WERI-Rb-1 (cell line): ENCODE results near the gene GLCE.

ENCODE experiments used
- DNase-seq: peaks from one replicate; pipeline ENCODE4 v3.0.0-alpha.2; 2020
- H3K27ac ChIP-seq: fragments of 250-450 bp; sonication (Bioruptor Pico); 2 replicates; pipeline ENCODE4 v1.5.1; 2020; ENCODE audit warnings: mild to moderate bottlenecking, moderate library complexity
- H3K27me3 ChIP-seq: fragments of 250-450 bp; sonication (Bioruptor Pico); 2 replicates; pipeline ENCODE4 v1.5.1; 2021; ENCODE audit warnings: mild to moderate bottlenecking, low read depth, moderate library complexity; ENCODE audit not compliant: insufficient read depth, severe bottlenecking
- H3K36me3 ChIP-seq: fragments of 250-450 bp; sonication (Bioruptor Pico); 2 replicates; pipeline ENCODE4 v1.5.1; 2020; ENCODE audit warnings: mild to moderate bottlenecking, moderate library complexity
- H3K4me3 ChIP-seq: 2 replicates; pipeline ENCODE4 v1.5.1; 2011; ENCODE audit warnings: low read depth, mild to moderate bottlenecking, control low read depth, low read length
- H3K9me3 ChIP-seq: fragments of 250-450 bp; sonication (Bioruptor Pico); 2 replicates; pipeline ENCODE4 v1.5.1; 2021; ENCODE audit warnings: mild to moderate bottlenecking, moderate library complexity; ENCODE audit not compliant: severe bottlenecking
- TF ChIP-seq, protein P1 (sequence below): IDR thresholded peaks from 2 replicates; pipeline ENCODE4 v1.5.1; 2011; ENCODE audit warnings: low read depth, mild to moderate bottlenecking, control low read depth, inconsistent platforms, low read length

The GLCE gene

DNA sequence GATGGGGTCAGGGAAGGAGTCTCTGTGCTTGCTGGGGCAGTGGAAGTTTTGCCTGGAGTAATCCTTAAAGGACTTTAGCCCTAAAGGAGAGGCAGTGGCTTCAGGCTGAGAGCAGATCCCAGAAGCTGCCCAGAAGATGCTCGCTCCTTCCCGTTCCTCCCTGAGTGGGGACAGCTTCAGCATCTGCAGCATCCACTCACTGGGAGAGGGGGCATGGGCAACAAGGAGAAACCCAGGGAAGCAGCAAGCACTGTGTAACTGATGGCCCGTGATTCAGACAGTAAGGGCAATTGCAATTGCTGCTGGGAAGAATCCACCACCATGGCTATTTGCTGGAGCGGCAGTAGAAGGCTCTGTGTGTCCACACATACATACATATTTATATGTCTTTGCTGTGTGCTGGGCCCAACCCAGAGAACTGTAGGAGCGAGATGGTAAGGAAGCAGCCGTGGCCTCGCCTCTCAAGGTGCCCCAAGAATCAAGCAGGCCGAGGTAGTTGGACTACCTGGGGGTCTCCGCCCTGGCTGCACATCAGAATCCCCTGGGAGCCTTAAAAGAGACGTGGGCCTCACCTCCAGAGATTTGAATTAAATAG lies 132.5 kb downstream of the GLCE start:
- Histone ChIP-seq H3K27ac (no peak overlapping the region), H3K27me3 (no peaks in the 10 kb centered on the region), H3K4me3 (no peak overlapping the region), H3K9me3 (no peaks in the 10 kb centered on the region), H3K36me3 (no peaks in the 10 kb centered on the region)
- DNase-seq, result no peak
- TF ChIP-seq, protein P1, sequence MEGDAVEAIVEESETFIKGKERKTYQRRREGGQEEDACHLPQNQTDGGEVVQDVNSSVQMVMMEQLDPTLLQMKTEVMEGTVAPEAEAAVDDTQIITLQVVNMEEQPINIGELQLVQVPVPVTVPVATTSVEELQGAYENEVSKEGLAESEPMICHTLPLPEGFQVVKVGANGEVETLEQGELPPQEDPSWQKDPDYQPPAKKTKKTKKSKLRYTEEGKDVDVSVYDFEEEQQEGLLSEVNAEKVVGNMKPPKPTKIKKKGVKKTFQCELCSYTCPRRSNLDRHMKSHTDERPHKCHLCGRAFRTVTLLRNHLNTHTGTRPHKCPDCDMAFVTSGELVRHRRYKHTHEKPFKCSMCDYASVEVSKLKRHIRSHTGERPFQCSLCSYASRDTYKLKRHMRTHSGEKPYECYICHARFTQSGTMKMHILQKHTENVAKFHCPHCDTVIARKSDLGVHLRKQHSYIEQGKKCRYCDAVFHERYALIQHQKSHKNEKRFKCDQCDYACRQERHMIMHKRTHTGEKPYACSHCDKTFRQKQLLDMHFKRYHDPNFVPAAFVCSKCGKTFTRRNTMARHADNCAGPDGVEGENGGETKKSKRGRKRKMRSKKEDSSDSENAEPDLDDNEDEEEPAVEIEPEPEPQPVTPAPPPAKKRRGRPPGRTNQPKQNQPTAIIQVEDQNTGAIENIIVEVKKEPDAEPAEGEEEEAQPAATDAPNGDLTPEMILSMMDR, result no peak

DNA sequence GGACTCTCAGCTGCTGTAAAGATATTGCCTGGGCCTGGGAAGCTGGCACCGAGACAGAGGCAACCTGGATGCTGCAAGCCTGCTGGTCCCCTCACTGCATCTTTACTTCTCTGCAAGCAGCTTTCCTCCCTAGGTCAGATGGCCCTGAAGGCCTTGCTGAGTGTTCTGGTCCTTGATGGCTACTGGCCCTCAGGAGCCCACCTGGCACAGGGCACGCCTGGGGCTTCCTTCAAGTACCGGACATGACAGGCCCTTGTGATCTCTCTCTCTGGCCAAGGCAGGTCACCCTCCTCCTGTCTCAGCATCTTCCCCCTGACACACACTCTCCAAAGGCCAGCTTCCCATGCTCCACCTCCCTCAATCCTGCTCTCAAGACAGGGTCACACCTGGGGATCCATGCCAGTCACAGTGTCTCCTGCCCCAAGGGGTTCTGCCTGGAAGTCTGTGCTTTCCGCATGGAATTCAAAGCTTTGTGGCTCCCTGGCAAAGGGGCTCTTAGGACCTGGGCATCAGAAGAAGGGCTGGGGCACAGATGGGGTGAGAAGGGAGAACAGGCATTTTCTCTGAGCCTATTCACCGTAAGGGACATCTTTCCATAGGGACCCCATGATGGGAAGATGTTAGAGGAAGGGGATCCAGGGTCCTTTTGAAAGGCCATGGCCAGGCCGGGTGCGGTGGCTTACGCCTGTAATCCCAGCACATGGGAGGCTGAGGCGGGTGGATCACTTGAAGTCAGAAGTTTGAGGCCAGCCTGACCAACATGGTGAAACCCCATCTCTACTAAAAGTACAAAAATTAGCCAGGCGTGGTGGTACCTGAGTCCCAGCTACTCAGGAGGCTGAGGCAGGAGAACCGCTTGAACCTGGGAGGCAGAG lies 133.5 kb downstream of the GLCE start:
- Histone ChIP-seq H3K9me3 (no peaks in the 10 kb centered on the region), H3K27me3 (no peaks in the 10 kb centered on the region), H3K36me3 (no peaks in the 10 kb centered on the region), H3K27ac (no peak overlapping the region), H3K4me3 (no peak overlapping the region)
- no peak for DNase-seq
- TF ChIP-seq, protein P1, result no peak

DNA sequence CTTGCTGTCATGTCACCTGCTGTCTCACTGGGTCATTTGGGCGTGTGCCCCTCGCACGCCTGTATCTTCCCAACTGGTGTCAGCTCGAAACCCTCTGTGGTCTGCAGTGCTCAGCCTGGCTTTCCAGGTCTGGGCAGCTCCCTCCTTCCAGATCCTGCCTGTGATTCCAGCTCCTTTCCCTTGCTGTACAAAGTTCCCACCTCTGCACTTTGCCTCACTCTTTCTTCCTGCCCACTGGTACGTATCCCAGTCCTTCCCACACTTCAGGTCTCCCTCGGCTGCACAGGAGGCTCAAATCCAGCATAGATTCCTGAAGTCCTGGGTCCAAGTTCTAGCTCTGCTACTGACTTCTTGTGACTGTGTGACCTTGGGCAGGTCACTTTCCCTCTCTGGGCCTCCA lies 136.2 kb downstream of the GLCE start:
- TF ChIP-seq, protein P1, result no peak

DNA sequence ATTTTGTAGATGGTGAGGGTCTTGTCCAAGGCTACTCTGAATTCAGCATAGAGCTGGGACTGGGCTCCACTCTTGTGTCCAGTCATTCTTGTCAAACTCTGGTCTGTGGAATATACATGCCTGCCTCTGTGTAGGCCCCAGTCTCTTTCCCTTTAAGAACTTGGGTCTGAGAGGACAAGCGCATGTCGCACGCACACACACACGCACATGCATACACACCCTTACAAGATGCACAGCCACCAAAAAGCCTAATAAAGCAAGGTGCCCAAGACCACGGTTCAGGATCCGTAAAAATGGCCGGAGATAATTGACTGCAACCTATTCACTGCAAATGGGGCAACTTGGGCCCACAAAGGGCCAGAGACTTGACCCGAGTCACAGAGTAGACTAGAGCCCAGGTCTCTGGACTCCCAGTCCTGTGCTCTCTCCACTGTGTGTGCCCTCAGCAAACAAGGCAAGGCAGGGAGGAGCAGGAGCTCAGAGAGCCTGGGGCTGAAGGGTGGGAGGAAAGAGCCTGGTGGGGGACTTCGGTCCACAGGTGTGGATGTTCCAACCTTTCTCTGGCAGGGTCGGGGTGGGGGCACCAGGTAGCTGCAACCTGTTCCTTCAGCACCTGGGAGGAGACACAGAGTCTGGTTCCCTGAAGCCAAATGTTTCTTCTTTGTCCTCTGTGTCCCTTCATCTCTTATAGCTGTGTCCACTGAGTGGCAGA lies 137.4 kb downstream of the GLCE start:
- Histone ChIP-seq H3K27ac (no peak overlapping the region), H3K27me3 (peaks cover 4% of the 10 kb centered on the region), H3K4me3 (no peak overlapping the region), H3K36me3 (no peaks in the 10 kb centered on the region), H3K9me3 (peaks cover under 1% of the 10 kb centered on the region)
- DNase-seq, result no peak
- TF ChIP-seq, protein P1, result no peak

More for the DNA sequence above, 136.2 kb downstream of the GLCE start:
- DNase-seq, result no peak
- peaks cover 4% of the 10 kb centered on the region for H3K27me3 ChIP-seq
- H3K27ac ChIP-seq, result no peak overlapping the region
- no peaks in the 10 kb centered on the region for H3K9me3 ChIP-seq
- no peaks in the 10 kb centered on the region for H3K36me3 ChIP-seq
- H3K4me3 ChIP-seq, result no peak overlapping the region

DNA sequence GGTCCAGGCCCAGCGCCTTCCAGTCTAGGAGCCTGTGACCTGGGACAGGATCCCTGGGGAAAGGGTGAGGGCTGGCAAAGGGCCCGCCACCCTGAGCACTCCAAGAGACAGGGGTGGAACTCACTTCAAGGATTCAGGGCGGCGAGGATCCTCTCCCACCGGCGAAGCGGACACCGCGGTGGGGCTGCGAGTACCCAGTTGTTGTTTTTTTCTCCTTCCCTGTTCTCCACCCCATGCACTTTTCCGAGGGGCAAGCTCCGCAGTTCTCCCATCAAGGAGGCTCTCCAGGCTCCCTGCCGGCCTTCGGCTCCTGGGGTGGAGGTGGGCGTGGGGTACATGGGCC lies 137.9 kb downstream of the GLCE start:
- peak overlapping the region; percentile 43 for H3K4me3 ChIP-seq
- no peak overlapping the region for H3K27ac ChIP-seq
- peaks cover 4% of the 10 kb centered on the region for H3K27me3 ChIP-seq
- no peak for DNase-seq
- H3K9me3 ChIP-seq, result peaks cover 4% of the 10 kb centered on the region
- no peaks in the 10 kb centered on the region for H3K36me3 ChIP-seq
- TF ChIP-seq, protein P1, result no peak
